ENCODE data around the gene GATB. TPM values are rescaled to one million over a fixed set of nuclear protein-coding genes. Genes with fewer than 3 reads are reported as not detected.

GATB gene
- total RNA-seq, 1 donor from 2014 or later: 18.0 TPM

DNA sequence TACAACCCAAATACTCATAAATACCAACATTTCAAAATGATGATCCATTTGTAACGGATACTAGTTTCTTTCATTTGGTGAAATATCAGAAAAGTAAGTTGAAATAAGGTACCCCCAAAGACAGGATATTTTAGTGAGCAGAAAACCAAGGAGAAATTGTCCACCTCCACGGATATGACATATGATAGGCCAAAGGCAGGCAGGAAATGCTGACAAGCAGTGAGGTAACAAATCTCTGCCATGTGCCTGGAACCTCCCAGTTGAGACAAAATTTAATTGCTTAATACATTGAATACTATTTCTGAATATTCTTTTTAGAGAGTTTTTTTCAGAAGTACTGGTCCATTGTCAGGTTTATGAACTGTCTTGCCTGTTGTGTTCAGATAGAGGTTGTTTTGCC lies 118.8 kb downstream of the GATB start:
- H3K9me3 Mint-ChIP-seq (ENCODE audit: unreplicated experiment): no peaks in the 10 kb centered on the region
- TF ChIP-seq, protein P1, sequence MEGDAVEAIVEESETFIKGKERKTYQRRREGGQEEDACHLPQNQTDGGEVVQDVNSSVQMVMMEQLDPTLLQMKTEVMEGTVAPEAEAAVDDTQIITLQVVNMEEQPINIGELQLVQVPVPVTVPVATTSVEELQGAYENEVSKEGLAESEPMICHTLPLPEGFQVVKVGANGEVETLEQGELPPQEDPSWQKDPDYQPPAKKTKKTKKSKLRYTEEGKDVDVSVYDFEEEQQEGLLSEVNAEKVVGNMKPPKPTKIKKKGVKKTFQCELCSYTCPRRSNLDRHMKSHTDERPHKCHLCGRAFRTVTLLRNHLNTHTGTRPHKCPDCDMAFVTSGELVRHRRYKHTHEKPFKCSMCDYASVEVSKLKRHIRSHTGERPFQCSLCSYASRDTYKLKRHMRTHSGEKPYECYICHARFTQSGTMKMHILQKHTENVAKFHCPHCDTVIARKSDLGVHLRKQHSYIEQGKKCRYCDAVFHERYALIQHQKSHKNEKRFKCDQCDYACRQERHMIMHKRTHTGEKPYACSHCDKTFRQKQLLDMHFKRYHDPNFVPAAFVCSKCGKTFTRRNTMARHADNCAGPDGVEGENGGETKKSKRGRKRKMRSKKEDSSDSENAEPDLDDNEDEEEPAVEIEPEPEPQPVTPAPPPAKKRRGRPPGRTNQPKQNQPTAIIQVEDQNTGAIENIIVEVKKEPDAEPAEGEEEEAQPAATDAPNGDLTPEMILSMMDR (IDR thresholded peaks at IDR 0.05): no peak
- no peaks in the 10 kb centered on the region for H3K36me3 Mint-ChIP-seq (ENCODE audit: unreplicated experiment)
- no peak overlapping the region for H3K27ac Mint-ChIP-seq (ENCODE audit: unreplicated experiment)
- DNase-seq (ENCODE audit: extremely low spot score, unreplicated experiment): no peak
- H3K4me3 Mint-ChIP-seq (ENCODE audit: unreplicated experiment): no peak overlapping the region
- peaks cover 12% of the 10 kb centered on the region for H3K27me3 Mint-ChIP-seq (ENCODE audit: unreplicated experiment)
- no peaks in the 10 kb centered on the region for H3K4me1 Mint-ChIP-seq (ENCODE audit: unreplicated experiment)

DNA sequence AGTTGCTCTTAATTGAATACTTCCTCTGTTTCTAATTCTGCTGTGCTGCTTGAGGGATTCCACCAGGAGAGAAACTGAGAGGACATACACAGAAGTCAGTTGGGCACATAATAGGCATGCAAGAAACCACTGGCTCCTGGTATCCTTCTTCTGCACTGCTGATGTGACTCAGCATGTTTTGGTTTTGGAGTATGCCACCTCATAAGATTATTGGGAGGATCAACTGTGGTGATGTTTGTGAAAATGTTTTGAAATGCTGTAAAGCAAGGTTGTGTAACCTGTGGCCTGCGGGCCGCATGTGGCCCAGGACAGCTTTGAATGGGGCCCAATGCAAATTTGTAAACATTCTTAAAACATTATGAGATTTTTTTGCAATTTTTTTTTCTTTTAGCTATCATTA lies 119.6 kb downstream of the GATB start:
- no peak for DNase-seq (ENCODE audit: extremely low spot score, unreplicated experiment)
- no peak overlapping the region for H3K27ac Mint-ChIP-seq (ENCODE audit: unreplicated experiment)
- H3K4me1 Mint-ChIP-seq (ENCODE audit: unreplicated experiment): no peaks in the 10 kb centered on the region

DNA sequence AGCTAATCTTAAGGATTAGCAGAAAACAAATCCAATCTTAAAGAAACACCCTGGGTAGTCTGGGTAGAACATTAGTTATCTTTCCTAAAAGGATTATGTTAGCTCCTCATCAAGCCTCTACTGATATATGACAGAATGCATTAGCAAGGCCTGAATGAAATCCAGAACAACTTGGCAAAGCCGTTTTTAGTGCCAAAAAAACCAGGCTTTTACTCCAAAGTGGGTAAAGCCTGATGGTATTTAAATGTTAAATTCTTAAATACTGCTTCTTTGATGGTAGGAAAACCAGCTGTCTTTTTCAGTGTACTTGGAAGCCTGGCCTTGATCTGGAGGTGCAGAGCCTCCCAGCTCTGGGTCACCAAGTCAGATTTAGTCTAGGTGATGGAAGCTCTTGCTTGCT lies 120.4 kb downstream of the GATB start:
- Mint-ChIP-seq H3K36me3 (ENCODE audit: unreplicated experiment) (no peaks in the 10 kb centered on the region), H3K4me1 (ENCODE audit: unreplicated experiment) (no peaks in the 10 kb centered on the region), H3K4me3 (ENCODE audit: unreplicated experiment) (no peak overlapping the region), H3K27me3 (ENCODE audit: unreplicated experiment) (peaks cover 16% of the 10 kb centered on the region), H3K9me3 (ENCODE audit: unreplicated experiment) (no peaks in the 10 kb centered on the region), H3K27ac (ENCODE audit: unreplicated experiment) (no peak overlapping the region)
- DNase-seq (ENCODE audit: extremely low spot score, unreplicated experiment): no peak
- TF ChIP-seq, protein P1 (IDR thresholded peaks at IDR 0.05): no peak

More for the DNA sequence above, 119.6 kb downstream of the GATB start:
- H3K36me3 Mint-ChIP-seq (ENCODE audit: unreplicated experiment): no peaks in the 10 kb centered on the region
- no peaks in the 10 kb centered on the region for H3K9me3 Mint-ChIP-seq (ENCODE audit: unreplicated experiment)
- H3K27me3 Mint-ChIP-seq (ENCODE audit: unreplicated experiment): peaks cover 11% of the 10 kb centered on the region
- TF ChIP-seq, protein P1 (IDR thresholded peaks at IDR 0.05): no peak
- no peak overlapping the region for H3K4me3 Mint-ChIP-seq (ENCODE audit: unreplicated experiment)

DNA sequence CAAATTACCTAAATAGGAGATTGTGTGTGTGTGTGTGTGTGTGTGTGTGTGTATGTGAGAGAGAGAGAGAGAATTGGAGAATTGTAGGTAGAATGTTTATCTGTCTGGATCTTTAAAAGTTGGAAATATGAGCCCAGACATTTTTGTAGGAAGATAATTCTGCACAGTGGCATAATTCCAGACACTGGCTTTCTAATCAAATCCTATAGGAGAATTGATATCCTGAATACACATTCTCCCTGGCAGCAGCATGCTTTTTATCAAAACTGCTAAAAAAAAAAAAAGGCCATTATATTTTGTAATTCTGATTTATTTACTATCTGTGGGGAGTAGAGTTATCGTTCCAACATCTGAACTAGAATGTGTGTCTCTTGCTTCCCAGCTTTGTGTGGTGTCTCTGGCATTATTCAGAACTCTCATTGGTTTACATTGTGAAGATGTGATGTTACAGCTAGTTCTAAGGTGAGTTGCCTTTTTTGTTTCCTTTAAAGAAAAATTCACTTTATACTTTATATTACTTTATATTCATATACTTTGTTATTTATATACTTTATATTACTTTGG lies 122.4 kb downstream of the GATB start:
- H3K9me3 Mint-ChIP-seq (ENCODE audit: unreplicated experiment): no peaks in the 10 kb centered on the region
- H3K4me3 Mint-ChIP-seq (ENCODE audit: unreplicated experiment): no peak overlapping the region
- no peak for DNase-seq (ENCODE audit: extremely low spot score, unreplicated experiment)
- H3K36me3 Mint-ChIP-seq (ENCODE audit: unreplicated experiment): no peaks in the 10 kb centered on the region
- H3K27me3 Mint-ChIP-seq (ENCODE audit: unreplicated experiment): peaks cover 27% of the 10 kb centered on the region
- H3K4me1 Mint-ChIP-seq (ENCODE audit: unreplicated experiment): no peaks in the 10 kb centered on the region
- TF ChIP-seq, protein P1 (IDR thresholded peaks at IDR 0.05): no peak
- H3K27ac Mint-ChIP-seq (ENCODE audit: unreplicated experiment): no peak overlapping the region

DNA sequence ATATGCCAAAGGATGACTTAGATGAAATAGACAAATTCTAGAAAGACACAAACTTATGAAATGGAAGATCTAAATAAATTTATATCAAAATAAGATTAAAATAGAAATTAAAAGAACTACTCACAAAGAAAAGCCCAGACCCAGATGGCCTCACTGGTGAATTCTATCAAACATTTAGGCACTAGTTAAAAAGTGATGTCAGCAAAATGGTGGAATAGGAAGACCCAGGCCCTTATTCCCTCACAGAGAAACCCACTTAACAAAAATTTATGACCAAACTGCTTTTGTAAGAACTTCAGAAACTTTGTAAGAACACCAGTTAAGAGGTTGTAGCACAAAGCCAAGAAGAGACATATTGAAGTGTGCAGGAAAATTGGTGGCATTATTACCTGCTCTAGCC lies 129.5 kb downstream of the GATB start:
- no peak overlapping the region for H3K27ac Mint-ChIP-seq (ENCODE audit: unreplicated experiment)
- H3K4me3 Mint-ChIP-seq (ENCODE audit: unreplicated experiment): no peak overlapping the region
- peaks cover 4% of the 10 kb centered on the region for H3K9me3 Mint-ChIP-seq (ENCODE audit: unreplicated experiment)
- TF ChIP-seq, protein P1 (IDR thresholded peaks at IDR 0.05): no peak
- DNase-seq (ENCODE audit: extremely low spot score, unreplicated experiment): no peak
- H3K36me3 Mint-ChIP-seq (ENCODE audit: unreplicated experiment): peaks cover 2% of the 10 kb centered on the region
- no peaks in the 10 kb centered on the region for H3K4me1 Mint-ChIP-seq (ENCODE audit: unreplicated experiment)
- H3K27me3 Mint-ChIP-seq (ENCODE audit: unreplicated experiment): peaks cover 49% of the 10 kb centered on the region
